ENCODE data around the gene NLRP12. TPM values are rescaled to one million over a fixed set of nuclear protein-coding genes. Genes with fewer than 3 reads are reported as not detected.

The NLRP12 gene
- total RNA-seq, 2 donors from 2014 or later: 0.97 TPM; not detected in 1

DNA sequence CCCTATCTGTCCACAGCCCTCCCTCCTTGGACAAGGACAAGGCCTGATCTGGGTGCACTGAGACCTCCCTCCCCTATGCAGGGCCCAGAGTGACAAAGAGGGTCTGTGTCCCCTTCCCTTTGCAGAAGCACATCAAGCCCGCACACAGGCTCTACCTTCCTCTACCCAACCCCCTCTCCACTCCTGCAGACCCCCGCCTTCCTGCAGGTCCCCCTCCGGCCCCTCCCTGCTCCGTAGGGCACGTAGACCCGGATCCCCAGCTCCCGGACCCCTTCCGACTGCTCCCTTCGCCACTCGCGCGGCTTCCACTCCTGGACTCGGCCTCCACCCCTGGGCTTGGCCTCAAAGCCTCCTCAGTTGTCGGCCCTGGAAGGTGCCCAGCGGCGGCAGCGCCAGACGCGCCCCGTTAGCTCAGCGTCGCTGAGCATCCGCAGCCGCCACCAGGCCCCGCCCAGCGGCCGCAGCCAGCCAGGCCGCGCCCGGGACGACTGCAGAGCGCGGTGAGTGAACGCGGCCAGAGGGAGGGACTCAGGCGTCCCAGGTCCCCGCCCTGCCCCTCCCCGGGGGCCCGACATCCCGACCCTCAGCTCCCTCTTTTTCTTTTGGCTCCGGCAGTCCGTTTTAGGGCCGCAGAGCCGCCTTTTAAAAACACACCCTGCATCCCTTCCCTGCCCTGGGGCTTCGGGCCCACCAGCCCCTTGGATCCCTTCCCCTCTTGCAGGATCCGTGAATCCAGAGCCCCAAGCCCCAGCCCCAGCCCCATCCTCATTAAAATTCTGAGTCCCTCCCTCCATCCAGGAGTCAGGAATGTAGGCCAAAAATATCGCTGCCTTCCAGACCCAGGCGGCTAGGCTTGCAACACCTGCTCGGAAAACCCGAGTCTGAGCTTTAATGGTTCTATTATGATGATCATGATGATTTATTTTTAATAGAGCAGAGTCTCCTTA, 42.1 kb upstream of the NLRP12 start:
- TF ChIP-seq, protein P1, sequence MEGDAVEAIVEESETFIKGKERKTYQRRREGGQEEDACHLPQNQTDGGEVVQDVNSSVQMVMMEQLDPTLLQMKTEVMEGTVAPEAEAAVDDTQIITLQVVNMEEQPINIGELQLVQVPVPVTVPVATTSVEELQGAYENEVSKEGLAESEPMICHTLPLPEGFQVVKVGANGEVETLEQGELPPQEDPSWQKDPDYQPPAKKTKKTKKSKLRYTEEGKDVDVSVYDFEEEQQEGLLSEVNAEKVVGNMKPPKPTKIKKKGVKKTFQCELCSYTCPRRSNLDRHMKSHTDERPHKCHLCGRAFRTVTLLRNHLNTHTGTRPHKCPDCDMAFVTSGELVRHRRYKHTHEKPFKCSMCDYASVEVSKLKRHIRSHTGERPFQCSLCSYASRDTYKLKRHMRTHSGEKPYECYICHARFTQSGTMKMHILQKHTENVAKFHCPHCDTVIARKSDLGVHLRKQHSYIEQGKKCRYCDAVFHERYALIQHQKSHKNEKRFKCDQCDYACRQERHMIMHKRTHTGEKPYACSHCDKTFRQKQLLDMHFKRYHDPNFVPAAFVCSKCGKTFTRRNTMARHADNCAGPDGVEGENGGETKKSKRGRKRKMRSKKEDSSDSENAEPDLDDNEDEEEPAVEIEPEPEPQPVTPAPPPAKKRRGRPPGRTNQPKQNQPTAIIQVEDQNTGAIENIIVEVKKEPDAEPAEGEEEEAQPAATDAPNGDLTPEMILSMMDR (IDR thresholded peaks at IDR 0.05): peak in 1 of 4 experiments; percentile 14
- peak; percentile 17 for TF ChIP-seq POLR2A (IDR thresholded peaks at IDR 0.05)
- no peak for TF ChIP-seq POLR2AphosphoS5 (IDR thresholded peaks at IDR 0.05)
- peak; percentile 32 for DNase-seq (ENCODE audit: low spot score)

GRCh38 chr19:53865523-53865917, 41.4 kb upstream of the NLRP12 start:
- H3K4me1 ChIP-seq (replicated peaks): no peaks in the 10 kb centered on the region
- no peak overlapping the region for H3K4me3 ChIP-seq
- no peaks in the 10 kb centered on the region for H3K9me3 ChIP-seq
- H3K27ac ChIP-seq: no peak overlapping the region
- intact Hi-C loops (cut with DNase I): loop anchor here (10.0 kb wide), 1 partner anchor 269 kb away; the partner anchor contains the start of gene CNOT3
- no peak for DNase-seq (ENCODE audit: low spot score)
- TF ChIP-seq POLR2AphosphoS5 (IDR thresholded peaks at IDR 0.05) (no peak), POLR2A (IDR thresholded peaks at IDR 0.05) (no peak)
- TF ChIP-seq, protein P1 (IDR thresholded peaks at IDR 0.05): no peak
- no peaks in the 10 kb centered on the region for H3K27me3 ChIP-seq (replicated peaks; ENCODE audit: insufficient read depth)
- no peaks in the 10 kb centered on the region for H3K36me3 ChIP-seq
- WGBS: 69% methylated on average over 9 of the region's 9 CpGs

More for the DNA sequence above, 42.1 kb upstream of the NLRP12 start:
- H3K27ac ChIP-seq: peak overlapping the region; percentile 90 to 93
- no peaks in the 10 kb centered on the region for H3K36me3 ChIP-seq
- no peaks in the 10 kb centered on the region for H3K9me3 ChIP-seq
- H3K4me3 ChIP-seq: peak overlapping the region; percentile 25 to 80
- WGBS: 2% methylated on average over 41 of the region's 50 CpGs
- intact Hi-C loops (cut with DNase I): loop anchor here (10.0 kb wide), 1 partner anchor 269 kb away; the partner anchor contains the start of gene CNOT3
- no peaks in the 10 kb centered on the region for H3K27me3 ChIP-seq (replicated peaks; ENCODE audit: insufficient read depth)
- H3K4me1 ChIP-seq (replicated peaks): no peaks in the 10 kb centered on the region

DNA sequence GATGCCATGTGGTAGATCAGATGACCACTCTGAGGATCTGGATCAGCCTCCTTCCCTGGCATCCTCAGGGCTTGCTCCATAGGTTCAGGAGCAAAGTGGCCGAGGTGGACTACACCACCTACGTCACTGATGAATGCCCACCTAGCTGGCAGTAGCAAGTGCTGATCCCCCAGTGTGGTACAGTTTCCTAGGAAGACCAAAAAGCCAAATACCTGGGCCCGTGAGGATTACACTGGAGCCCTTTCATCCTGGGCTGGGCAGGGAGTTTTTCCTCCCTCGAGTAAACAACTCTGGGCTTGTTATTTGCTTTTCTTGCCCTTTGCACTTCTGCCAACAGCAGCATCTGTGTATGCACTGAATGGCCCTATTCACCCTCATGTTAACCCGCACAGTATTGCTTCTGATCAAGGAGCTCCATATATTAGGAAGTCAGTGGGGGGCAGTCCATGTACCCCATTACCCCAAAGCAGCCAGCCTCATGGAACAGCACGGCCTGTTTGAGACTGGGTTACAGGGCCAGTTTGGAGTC, 40.3 kb upstream of the NLRP12 start:
- H3K36me3 ChIP-seq: no peaks in the 10 kb centered on the region
- no peaks in the 10 kb centered on the region for H3K27me3 ChIP-seq (replicated peaks; ENCODE audit: insufficient read depth)
- no peaks in the 10 kb centered on the region for H3K9me3 ChIP-seq
- 69% methylated on average over 6 of the region's 6 CpGs for WGBS
- intact Hi-C loops (cut with DNase I): loop anchor here (10.0 kb wide), 1 partner anchor 270 kb away; the partner anchor contains the start of gene CNOT3
- no peak for DNase-seq (ENCODE audit: low spot score)
- TF ChIP-seq, protein P1 (IDR thresholded peaks at IDR 0.05): no peak
- TF ChIP-seq POLR2A (IDR thresholded peaks at IDR 0.05) (no peak), POLR2AphosphoS5 (IDR thresholded peaks at IDR 0.05) (no peak)
- H3K4me1 ChIP-seq (replicated peaks): no peaks in the 10 kb centered on the region
- H3K4me3 ChIP-seq: no peak overlapping the region
- H3K27ac ChIP-seq: no peak overlapping the region

DNA sequence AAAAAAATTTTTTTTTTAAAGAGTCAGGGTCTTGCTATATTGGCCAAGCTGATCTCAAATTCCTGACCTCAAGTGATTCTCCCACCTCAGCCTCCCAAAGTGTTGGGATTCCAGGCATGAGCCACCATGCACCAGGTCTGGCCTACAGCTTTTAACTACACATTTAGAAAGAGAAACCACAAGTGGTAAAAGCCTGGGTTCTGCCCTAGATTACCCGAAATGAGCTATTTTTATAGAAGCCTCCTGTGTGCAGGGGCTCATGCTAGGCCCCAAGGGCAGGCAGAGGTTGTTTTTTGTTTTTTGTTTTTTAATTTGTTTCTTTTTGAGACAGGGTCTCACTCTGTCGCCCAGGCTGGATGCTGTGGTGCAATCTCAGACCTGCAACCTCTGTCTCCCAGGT, 29.6 kb upstream of the NLRP12 start:
- intact Hi-C loops (cut with DNase I): no loop called here
- Histone ChIP-seq H3K27me3 (replicated peaks; ENCODE audit: insufficient read depth) (no peaks in the 10 kb centered on the region), H3K9me3 (no peaks in the 10 kb centered on the region), H3K4me3 (no peak overlapping the region), H3K36me3 (no peaks in the 10 kb centered on the region), H3K27ac (no peak overlapping the region), H3K4me1 (replicated peaks) (no peaks in the 10 kb centered on the region)
- 92% methylated on average over 2 of the region's 2 CpGs for WGBS
- TF ChIP-seq, protein P1 (IDR thresholded peaks at IDR 0.05): no peak
- TF ChIP-seq POLR2A (IDR thresholded peaks at IDR 0.05) (no peak), POLR2AphosphoS5 (IDR thresholded peaks at IDR 0.05) (no peak)
- no peak for DNase-seq (ENCODE audit: low spot score)
